NCI-H2227 (cell line): ENCODE results near the gene FAM111A.

Experiments used
- DNase-seq: peaks from one replicate; lab custom pipeline; 2025; ENCODE audit not compliant: unreplicated experiment; lab: John Stamatoyannopoulos, UW

FAM111A gene

DNA sequence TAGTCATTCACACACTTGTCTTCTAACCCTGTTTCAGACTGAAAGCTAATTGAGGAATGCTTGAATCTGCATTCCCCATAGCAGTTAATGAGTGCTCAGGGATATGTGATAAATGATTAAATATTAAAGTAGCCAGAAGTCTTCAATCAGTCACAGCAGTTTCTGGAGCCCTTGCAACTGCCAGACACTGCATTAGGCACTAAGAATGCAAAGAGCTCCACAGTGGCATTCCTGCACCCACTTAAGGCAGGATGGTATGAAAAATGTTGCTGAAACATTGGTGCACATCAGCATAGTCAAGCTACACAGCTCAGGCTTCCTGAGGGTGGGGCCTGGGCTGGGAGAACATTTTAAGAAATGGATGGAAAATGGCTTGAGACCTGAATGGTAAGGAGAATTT, 35.7 kb downstream of the FAM111A start:
- no peak for DNase-seq

DNA sequence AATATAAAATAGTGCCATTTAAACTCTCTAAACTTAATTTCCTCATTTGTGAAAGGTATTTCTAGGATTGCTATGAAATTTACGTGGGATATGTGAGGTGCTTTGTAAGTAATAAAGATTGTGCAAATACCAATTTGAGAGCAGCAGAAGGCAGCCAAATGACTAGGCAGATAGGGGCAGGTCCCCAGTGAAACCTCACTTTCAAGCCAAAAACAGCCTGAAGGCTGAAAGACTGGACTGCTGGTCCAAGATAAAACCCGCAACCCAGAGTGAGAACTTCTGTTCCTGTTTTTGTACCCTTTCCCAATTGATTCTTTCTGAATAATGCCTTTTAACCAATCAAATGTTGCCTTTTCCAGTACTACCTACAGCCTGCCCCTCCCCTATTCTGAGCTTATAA, 36.5 kb downstream of the FAM111A start:
- DNase-seq: no peak

DNA sequence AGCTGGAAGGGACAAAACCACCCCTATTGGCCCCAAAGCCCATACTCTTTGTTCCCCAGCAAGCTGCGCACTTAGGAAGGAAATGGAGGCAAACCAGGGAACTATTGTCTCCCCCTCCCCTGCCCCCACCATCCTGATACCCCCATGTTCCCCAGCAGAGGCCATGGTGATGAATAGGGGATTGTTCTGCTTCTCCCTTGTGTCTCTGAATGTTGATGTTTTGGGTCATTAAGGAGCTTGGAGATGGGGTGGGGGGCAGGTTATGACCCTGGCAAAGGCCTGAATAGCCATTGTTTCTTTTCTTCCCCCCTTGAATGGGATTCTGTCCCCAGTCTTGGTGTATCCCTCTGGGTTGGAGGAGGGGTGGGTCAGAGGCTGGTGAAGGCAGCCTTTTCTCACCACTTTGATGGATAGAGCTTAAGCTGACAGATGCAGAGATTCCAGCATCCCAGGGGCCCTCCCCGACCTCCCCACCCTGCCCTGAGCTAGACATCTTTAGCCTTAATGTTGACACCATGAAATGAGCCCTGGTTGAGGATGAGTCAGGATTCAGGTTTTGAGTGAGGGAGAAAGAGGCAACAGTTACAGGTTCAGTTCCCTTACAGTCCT, 37.6 kb downstream of the FAM111A start:
- no peak for DNase-seq

DNA sequence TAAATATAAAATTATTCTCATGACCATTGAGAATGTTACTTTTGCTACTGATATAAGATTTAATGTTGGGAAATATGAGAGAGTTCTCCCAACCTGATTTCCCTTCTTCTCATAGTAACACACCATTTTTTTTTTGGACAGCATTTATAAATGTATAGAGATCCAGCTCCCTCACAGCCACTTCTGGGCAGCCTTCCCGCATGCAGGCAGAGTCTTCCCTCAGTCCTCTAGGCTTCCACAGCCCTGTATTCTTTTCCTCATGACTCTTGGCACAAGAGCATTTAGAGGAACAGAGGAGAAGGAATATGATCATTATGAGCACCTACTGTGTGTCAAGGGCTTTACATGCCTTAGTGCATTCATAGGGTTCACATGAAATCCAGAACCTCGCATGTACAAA, 38.3 kb downstream of the FAM111A start:
- DNase-seq: no peak

DNA sequence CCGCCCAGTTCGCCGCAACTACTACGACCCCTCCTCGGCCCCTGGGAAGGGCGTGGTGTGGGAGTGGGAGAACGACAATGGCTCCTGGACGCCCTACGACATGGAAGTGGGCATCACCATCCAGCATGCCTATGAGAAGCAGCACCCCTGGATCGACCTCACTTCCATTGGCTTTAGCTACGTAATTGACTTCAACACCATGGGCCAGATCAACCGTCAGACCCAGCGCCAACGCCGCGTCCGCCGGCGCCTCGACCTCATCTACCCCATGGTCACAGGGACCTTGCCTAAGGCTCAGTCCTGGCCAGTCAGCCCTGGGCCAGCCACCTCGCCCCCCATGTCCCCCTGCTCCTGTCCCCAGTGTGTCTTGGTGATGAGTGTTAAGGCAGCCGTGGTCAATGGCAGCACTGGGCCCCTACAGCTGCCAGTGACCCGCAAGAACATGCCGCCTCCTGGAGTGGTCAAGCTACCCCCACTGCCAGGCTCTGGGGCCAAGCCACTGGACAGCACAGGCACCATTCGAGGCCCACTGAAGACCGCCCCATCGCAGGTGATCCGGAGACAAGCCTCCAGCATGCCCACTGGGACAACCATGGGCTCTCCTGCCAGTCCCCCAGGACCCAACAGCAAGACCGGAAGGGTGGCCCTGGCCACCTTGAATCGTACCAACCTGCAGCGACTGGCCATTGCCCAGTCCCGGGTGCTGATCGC, 39.2 kb downstream of the FAM111A start:
- no peak for DNase-seq

DNA sequence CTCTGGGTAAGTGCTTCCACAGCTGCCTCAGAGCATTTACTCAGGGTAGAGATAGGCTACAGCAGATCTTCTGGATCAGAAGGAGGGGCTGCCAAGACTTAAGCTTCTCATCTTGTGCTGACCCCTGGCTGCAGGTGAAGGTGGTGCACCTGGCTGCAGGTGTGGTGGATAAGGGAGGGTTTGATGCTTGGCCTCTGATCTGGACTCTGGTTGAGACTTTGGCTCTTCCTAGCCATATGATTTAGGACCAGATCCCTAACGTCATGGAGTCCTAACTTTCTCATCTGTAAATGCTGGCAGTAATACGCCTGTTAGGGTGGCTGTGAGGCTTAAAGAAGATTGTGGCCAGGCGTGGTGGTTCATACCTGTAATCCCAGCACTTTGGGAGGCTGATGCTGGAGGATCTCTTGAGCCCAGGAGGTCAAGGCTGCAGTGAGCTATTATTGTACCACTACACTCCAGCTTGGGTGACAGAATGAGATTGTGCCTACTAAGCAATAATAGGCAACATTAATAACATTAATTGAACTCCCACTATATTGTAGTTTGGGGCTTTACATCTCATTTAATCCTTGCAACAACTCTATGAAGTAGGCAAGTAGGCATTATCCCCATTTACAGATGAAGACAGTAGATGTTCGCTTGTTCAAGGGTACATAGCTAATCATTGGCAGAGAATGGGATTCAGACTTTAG, 39.9 kb downstream of the FAM111A start:
- no peak for DNase-seq

DNA sequence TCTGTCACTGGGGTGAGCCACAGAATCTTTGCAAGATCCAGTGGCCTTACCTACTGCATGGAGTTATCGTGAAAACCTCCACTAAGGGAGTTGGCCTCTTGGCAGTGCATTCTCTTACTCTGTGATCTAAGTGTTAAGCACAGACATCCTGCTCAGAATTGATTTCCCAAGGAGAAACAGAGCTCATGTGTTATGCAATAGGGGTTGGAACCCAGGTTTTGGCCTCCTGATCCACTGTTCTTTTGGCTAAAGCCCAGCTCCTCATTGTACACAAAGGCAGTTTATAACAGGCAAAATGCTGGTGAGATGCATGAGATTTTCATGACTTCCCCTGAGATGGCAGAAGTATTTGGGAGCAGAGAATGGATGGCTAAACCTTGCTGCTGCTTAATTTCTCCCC, 41.1 kb downstream of the FAM111A start:
- DNase-seq: no peak

DNA sequence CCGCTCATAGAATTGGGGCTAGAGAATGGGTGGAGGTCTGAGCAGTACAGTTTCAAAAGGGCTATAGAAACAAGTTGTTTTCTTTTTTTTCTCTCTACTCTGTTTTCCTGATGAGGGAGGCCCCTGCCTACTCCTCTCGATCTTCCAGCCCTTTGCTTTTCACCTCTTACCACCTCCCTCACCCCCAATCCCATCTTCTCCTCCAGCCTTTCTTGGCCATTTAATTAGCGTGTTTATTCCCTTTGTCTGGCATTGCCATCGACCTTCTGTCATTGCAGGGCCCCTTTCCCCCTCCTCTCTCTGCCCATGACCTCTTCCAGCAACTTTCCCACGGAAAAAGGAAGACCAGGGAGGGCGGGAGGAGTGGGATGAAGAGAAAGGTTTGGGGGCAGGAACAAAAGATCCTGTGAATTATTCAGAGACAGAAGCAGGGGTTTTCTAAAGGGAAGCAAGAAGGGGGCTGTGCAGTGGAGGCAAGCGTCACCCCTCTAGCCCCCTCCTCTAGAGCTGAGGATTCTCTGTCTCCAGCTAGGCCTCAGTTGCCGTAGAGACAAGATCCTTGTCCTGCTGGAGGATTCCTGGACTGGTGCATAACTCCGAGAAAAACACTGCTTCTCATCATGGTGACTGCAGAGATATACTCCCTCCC, 42.2 kb downstream of the FAM111A start:
- no peak for DNase-seq

DNA sequence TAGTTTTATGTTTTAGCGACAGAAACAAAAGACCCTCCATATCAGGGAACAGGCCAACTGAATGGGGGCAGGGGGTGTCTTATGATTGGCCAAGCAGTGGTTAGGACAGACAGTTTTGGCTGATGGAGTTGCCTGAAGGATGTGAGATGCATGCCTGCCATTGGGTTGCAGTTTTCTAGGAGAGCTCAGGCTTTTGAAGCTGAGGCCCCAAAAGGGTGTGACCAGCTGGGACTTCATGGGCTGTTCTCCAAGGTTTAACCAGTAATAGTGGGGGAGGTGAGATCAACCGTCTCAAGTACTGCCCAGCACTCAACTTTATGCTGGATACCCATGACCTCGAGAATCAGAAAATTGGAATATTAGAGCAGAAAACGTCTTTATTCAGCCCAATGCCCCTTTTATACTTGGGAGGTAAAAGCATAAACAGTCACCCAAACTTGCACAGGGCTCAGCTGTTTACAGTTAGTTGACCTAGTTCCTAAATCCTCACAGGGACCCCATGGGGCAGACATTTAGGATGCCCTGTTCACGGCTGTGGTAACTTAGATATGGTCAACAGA, 42.8 kb downstream of the FAM111A start:
- DNase-seq: no peak

DNA sequence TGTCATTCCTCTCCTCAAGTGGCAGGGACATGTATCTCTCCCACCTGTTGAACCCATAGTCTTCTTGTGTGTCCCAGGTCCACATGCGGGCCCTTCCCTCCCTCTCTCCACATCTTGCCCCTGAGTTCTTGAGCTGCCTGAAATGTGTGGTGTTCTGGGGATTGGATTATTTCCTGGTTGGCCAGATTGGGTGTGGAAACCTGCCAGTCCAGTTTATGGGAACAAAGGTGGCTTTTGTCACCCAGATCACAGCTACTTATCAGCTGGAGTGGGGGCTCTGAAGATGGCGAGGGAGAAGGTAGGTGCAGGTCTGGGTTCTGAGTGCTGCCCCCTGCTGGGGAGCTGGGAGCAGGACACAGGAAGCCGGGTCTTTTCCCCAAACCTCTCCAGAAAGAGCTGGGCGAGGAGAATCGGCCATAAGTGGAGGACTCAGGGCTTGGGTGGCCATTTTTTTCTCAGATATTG, 43.5 kb downstream of the FAM111A start:
- DNase-seq: peak; percentile 14

DNA sequence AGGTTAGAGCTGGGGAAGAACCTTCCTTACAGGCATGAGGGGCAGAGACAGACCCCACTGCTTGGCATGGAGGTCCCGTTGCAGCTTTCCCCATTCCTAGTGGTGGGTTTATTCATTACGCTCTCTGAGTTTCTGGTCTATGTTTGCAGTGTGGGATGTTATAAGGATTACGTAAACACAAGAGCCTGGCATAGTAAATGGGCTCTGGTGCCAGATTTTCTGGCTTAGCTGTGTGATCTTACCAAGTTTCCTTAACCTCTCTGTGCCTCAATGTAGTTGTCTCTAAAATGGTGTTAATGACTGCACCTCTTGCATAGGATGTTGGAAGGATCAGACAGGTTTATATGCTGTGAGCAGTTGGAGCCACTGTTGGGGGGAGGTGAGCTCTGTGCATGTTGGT, 44.4 kb downstream of the FAM111A start:
- DNase-seq: no peak

DNA sequence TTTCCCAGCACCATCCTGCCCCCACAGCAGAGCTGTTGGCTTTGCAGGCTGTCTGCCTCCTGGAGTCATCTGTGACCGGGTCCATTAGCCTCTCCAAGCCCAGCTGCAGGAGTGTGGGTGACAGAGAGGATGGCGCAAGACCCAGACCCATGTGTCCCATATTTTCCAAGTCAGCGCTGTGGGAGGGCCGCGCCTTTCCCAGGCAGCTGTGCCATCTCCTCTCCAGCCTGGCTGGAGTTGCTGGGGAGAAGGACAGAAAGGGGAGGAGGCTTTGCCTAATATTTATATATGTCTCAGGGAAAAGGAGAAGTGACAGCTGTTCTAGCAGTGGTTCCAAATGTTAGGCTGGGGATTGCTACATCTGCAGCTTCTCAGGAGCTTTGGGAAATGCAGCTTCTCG, 44.9 kb downstream of the FAM111A start:
- DNase-seq: no peak

DNA sequence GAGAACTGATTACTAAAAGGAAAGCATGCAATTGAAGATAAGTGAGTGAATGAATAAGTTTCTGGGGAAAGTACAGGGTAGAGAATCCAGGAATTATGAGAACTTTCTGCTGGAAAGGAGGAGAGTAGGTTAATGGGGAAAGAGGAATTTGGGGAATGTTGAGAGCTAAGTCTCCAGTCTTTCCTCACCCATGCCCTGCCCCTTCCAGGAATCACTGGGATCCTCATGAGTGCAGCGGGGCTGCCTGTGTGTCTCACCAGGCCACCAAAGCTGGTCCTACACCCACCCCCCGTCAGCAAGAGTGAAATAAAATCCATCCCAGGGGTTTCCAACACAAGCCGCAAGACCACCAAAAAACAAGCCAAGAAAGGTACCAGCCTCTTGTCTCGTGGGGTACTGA, 46.3 kb downstream of the FAM111A start:
- no peak for DNase-seq

DNA sequence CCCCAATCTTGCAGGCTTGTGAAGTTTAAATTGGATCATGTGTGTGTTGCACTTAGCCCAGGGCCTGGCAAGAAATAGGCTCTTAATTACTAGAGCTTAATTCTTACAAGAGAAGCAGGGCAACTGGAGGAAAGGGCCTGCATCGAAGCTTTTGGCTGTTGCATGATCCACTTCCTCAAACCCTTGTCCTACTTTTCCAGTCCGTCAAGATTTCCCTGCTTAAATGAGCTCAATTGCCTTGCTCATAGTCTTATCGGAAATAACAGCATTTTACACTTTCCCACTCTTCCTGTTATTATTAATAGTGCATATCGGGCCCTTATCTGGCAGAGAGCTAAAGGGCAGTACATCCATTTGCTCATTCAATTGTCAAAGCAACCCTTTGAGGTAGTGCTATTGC, 47.3 kb downstream of the FAM111A start:
- DNase-seq: no peak

DNA sequence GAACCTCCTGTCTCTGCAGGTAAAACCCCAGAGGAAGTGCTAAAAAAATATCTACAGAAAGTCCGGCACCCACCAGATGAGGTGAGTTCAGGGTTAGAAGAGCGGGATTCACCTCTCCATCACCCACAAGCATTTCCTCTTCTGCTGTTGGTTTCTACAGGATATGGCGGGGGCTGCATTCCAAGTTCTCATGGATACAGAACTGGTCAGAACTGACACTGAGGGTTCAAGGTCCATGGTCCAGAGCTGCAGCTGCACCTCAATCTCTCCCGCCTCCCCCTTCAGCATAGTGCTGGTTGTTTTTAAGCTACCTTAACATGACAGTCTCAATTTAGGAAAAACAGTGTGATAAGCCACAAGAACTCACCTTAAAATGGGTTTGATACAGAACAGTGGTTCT, 48.4 kb downstream of the FAM111A start:
- no peak for DNase-seq

DNA sequence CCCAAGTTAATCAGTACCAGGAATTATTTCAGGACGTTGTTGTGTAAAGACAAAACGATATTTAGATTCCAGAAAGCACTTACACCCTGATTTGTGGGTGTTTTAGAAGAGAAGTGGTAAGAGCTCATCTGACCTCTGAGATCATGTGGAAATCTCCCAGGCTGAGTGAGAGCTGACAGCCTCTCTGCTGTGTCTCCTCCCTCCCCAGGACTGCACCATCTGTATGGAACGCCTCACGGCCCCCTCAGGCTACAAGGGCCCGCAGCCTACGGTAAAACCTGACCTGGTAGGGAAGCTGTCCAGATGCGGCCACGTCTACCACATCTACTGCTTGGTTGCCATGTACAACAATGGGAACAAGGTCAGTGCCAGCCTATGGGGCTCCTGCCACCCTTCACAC, 49.2 kb downstream of the FAM111A start:
- DNase-seq: no peak

DNA sequence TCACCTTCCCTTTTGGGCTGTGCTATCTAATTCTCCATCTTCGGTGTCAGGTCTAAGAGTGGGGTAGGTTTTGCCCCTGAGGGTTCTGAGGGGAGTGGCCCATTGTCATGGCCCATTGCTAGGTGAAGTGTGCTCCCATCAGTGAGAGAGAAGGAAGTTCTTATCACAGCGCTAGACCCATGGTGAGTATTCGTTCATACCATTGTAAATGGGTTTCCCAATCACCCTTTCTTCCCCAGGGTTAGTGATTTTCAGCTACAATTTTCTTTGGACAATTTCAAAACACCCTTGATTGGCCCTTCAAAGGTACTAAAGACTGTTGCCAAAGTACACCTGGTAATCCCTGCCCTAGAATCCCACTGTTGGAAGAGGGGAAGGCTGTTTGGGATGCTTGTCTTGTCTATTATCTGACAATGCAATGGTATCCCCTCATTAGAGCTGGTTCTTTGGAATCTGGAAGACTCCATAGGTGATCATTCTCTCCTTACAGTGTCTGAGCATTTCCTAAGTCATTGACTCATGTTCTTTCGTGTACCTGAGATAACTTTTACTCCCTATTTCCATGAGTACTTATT, 49.9 kb downstream of the FAM111A start:
- no peak for DNase-seq

DNA sequence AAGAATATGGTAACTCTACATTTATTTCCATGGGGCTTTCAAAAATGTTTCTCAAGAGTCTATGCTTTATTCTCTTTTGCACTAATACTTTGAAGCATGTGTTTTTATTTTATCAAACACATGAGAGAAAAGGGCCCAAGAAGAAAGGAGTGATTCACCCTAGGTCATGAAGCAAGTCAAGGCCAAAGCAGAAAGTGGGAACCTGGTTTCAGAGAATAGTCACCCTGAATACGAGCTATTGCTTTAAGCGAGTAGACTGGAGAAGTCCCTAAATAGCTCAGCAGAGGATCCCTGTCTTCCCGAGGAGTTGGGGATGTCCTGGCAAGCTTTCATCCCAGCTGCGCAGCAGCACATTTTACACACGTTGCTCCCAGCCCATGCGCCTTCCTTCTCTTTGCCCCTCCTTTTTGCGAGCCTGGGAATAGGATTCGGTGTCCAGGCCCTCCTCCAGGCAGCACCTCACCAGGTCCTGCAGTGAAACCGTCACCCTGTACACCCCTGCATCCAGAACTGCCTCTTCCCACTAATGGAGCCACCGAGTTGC, 51.0 kb downstream of the FAM111A start:
- DNase-seq: no peak

DNA sequence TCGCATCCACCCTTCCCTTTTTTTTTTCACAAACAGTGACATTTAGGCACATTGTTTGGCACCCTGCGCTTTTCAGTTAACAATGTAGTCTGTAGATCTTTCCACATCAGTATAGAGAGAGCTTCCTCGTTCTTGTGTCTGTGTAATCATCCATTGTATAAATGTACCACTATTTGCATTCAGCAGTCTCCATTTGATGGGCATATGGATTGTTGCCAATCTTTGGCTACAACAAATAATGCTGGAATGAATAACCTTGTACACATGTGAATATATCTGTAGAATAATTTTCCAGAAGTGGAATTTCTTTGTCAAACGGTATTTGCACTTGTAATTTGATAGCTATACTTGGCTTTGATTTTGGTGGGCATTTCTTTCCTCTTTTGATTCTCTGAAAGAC, 52.9 kb downstream of the FAM111A start:
- no peak for DNase-seq

DNA sequence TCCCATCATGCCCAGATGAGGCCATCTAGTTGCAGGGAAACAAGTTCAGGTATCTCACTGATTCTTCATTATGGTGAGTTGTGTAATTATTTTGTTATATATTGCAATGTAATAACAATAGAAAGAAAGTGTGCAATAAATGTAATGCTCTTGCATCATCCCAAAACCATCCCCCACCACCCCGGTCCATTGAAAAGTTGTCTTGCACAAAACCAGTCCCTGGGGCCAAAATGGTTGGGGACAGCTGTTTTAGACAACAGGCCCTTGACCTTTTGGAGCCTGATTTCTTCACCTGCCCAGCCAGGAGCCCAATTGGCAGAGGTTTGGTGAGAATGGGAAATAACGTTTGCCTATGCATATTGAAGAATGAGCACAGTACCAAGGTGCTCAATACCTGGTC, 54.1 kb downstream of the FAM111A start:
- DNase-seq: no peak

DNA sequence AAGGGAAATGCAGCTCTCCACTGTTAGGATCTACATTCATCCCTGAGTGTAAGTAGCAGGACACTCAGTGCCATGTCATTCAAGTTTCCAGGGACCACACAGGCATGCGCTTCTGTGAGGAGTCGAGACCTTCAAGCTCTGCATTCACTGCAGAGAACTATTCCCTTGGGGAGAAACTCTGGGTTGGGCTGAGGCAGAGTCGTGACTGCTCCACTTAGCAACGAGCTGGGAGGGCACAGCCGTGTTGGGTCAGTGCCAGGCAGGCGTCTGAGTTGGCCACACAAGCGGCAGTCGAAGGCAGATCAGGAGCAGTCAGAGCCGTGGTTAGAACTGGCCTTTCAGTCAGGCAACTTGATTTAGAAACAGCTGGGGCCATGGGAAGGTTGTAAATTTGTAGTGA, 55.3 kb downstream of the FAM111A start:
- DNase-seq: no peak
